ENCODE data around the gene NTM.

- TF ChIP-seq POLR2A (IDR thresholded peaks at IDR 0.05) (no peak), CTCF (IDR thresholded peaks at IDR 0.05) (no peak)
These were observed 386.2 kb downstream of the NTM start for GRCh38 chr11:131756479-131757110.

Measured in esophagus squamous epithelium (tissue), 4 donors.